Heart right ventricle (tissue), 16 donors: ENCODE data around the gene SNCA. TPM values are rescaled to one million over a fixed set of nuclear protein-coding genes. Genes with fewer than 3 reads are reported as not detected.
A peak's percentile ranks its signal among the peaks of the same experiment; 100 is the strongest.

Experiments used
- ATAC-seq, 8 donors: fragments of 200-7000 bp; cut with Tn5 transposase; one replicate each; pipeline ENCODE4 v1.9.1; 2020; ENCODE audit warnings: mild to moderate bottlenecking in 8 of 8, moderate library complexity in 8 of 8, moderate number of reproducible peaks in 1 of 8
- DNase-seq, 2 donors: peaks; one replicate each; pipeline ENCODE4 v3.0.0-alpha.2; 2020
- H3K27ac ChIP-seq, 10 donors: fragments of 200-600 bp; sonication (generic) in 2 of 10; one replicate each; pipeline versions ENCODE4 v1.5.0 to v1.8.0; 2020 to 2022; ENCODE audit warnings: mild to moderate bottlenecking in 3 of 10
- H3K27me3 ChIP-seq, 7 donors: fragments of 200-600 bp; one replicate each; pipeline ENCODE4 v1.8.0; 2021 to 2022; ENCODE audit warnings: mild to moderate bottlenecking in 2 of 7
- H3K36me3 ChIP-seq, 9 donors: fragments of 200-600 bp; sonication (generic) in 1 of 9; one replicate each; pipeline versions ENCODE4 v1.5.0 to v1.8.0; 2020 to 2022; ENCODE audit warnings: mild to moderate bottlenecking in 2 of 9
- H3K4me1 ChIP-seq, 9 donors: fragments of 200-600 bp; sonication (generic) in 1 of 9; one replicate each; pipeline versions ENCODE4 v1.5.0 to v1.8.0; 2020 to 2022; ENCODE audit warnings: mild to moderate bottlenecking in 4 of 9
- H3K4me3 ChIP-seq, 10 donors: fragments of 200-600 bp; sonication (generic) in 2 of 10; one replicate each; pipeline versions ENCODE4 v1.5.0 to v1.8.0; 2020 to 2022; ENCODE audit warnings: mild to moderate bottlenecking in 7 of 10, moderate library complexity in 2 of 10
- H3K9me3 ChIP-seq, 11 donors: fragments of 200-600 bp in 10 of 11; sonication (generic) in 2 of 11; one replicate each; pipeline versions ENCODE4 v1.5.0 to v1.8.0; 2013 to 2022; ENCODE audit warnings: mild to moderate bottlenecking in 2 of 11, control low read depth in 1 of 11, moderate library complexity in 1 of 11
- CTCF ChIP-seq, 9 donors: fragments of 200-600 bp; sonication (generic) in 2 of 9; IDR thresholded peaks; one replicate each; pipeline versions ENCODE4 v1.5.0 to v1.8.0; 2021 to 2022; ENCODE audit warnings: antibody characterized with exemption in 9 of 9, mild to moderate bottlenecking in 5 of 9, moderate library complexity in 1 of 9
- WGBS, 2 donors: extraction: QIAGEN DNeasy Blood & Tissue Kit; methylation state at CpG; one replicate each; pipeline ENCODE4 v1.1.7; 2013; ENCODE audit warnings: inconsistent platforms in 1 of 2; 5-methylcytosine and 5-hydroxymethylcytosine counted together
- intact Hi-C, 10 donors: fragments of 100-400 bp; cut with DNase I; formaldehyde crosslinking; loops; one replicate each; pipeline versions ENCODE4 v1.11.1 to v1.14.2; 2022
- polyA plus RNA-seq, 2 donors: library from polyadenylated mRNA; stranded (reverse); fragments of 200-250 nt; gene quantifications; one replicate each; pipeline ENCODE4 v1.2.3, GENCODE V29; 2013
- total RNA-seq, 10 donors: library from RNA; stranded (reverse); fragmentation: NEBNext Ultra II Directional in 3 of 10; extraction: Animal tissue kit (Norgen Biotek cat#: 25700) in 3 of 10; gene quantifications; one replicate each; pipeline versions ENCODE4 v1.2.1 to v1.2.4, GENCODE V29; 2021 to 2023
- donor health status: Arrhythmogenic right ventricular cardiomyopathy.
- donor health status: ischemic (EF 13 %, LVEDD 7.1; RV severe dilation, severe dysfunction).
- donor health status: healthy with polysubstance abuse.
- donor health status: DM: no; HTN: yes; CAD: no.
- donor health status: DM: no; HTN: no; CAD: no.
- donor health status: ischemic (EF 25% LVEDD 6.9; RV normal size, moderate dysfunction).
- donor health status: ischemic (EF 25% LVEDD 5.7; RV mildly dilated, moderate dysfunction).
- donor health status: healthy.
- donor health status: DM: yes; HTN: yes; CAD: no.
- donor health status: Ischemic cardiomyopathy.
- donor health status: ischemic (EF 35%, LVEDD 5.7; RV mildly dilated, moderate dysfunction).
- donor health status: nonischemic (EF 11% LVEDD 7.7; RV severe dilation, severe dysfunction).
- donor health status: DM: yes; HTN: yes; CAD: no.
- donor health status: PGD.
- donor health status: ischemic (EF 29% LVEDD 5.4; RV normal size, mild dysfunction).
- donor health status: nonischemic (EF 23%, LVEDD 6.1; RV moderate dilation, normal function).

The SNCA gene
- total and polyA plus RNA-seq, 12 donors = 1.8 to 29.8 (median 3.2) TPM

GRCh38 chr4:89767924-89768323, 69.0 kb downstream of the SNCA start:
- Histone ChIP-seq H3K4me3 (no peak overlapping the region), H3K4me1 (peaks cover 0 to 25% (median 0%) of the 10 kb centered on the region in 9 donors), H3K9me3 (peaks cover 0 to 8% (median 0%) of the 10 kb centered on the region in 11 donors), H3K27me3 (no peaks in the 10 kb centered on the region), H3K27ac (no peak overlapping the region), H3K36me3 (no peaks in the 10 kb centered on the region)
- no peak for DNase-seq
- ATAC-seq = no peak
- intact Hi-C loops = no loop called here
- no peak for TF ChIP-seq CTCF (IDR thresholded peaks at IDR 0.05)

- WGBS, 2 donors = 21 to 22% methylated on average over 2 of the region's 2 CpGs
- H3K4me1 ChIP-seq = peaks cover 0 to 25% (median 0%) of the 10 kb centered on the region in 9 donors
- peak in 1 of 2 donors; percentile 64 for DNase-seq
- peaks cover 0 to 8% (median 0%) of the 10 kb centered on the region in 11 donors for H3K9me3 ChIP-seq
- peak; percentile 70 to 95 (median 88) for ATAC-seq
- no peaks in the 10 kb centered on the region for H3K36me3 ChIP-seq
- no peak for TF ChIP-seq CTCF (IDR thresholded peaks at IDR 0.05)
- intact Hi-C loops = no loop called here
- peak overlapping the region in 8 of 10 donors; percentile 6 to 76 (median 64) for H3K27ac ChIP-seq
- no peak overlapping the region for H3K4me3 ChIP-seq
- H3K27me3 ChIP-seq = no peaks in the 10 kb centered on the region
These were observed 71.0 kb downstream of the SNCA start for GRCh38 chr4:89765966-89766365.

GRCh38 chr4:89765528-89765927, 71.4 kb downstream of the SNCA start:
- Histone ChIP-seq H3K9me3 (peaks cover 0 to 8% (median 0%) of the 10 kb centered on the region in 11 donors), H3K36me3 (no peaks in the 10 kb centered on the region), H3K4me1 (peaks cover 0 to 25% (median 0%) of the 10 kb centered on the region in 9 donors), H3K27ac (peak overlapping the region in 8 of 10 donors; percentile 6 to 76 (median 64)), H3K27me3 (no peaks in the 10 kb centered on the region), H3K4me3 (no peak overlapping the region)
- DNase-seq (no peak), ATAC-seq (no peak)
- intact Hi-C loops = no loop called here
- WGBS, 2 donors = 24 to 28% methylated on average over 2 of the region's 2 CpGs
- no peak for TF ChIP-seq CTCF (IDR thresholded peaks at IDR 0.05)

DNA sequence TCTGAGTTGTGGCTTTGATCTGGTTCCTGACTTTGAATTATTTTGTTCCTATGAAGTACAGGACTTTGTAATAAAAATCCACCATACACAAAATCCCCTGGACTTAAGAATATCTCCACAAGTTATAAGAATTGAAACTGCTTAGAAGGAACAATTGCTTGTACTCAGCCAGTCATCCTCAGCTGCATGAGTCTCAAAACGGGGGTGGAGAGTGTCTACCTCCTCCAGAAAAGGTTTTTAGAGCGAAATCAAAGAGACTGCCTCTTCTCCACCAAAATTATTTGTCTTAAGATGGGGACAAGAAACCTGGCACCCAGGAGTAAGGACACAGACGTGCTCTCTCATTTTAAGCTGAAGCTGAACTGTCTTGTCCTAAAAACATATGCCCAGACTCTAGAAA, 74.7 kb downstream of the SNCA start:
- TF ChIP-seq CTCF (IDR thresholded peaks at IDR 0.05) = no peak
- DNase-seq = no peak

More for the DNA sequence above, 74.7 kb downstream of the SNCA start:
- Histone ChIP-seq H3K4me1 (peaks cover 0 to 25% (median 0%) of the 10 kb centered on the region in 9 donors), H3K27me3 (no peaks in the 10 kb centered on the region), H3K9me3 (no peaks in the 10 kb centered on the region), H3K27ac (no peak overlapping the region), H3K4me3 (no peak overlapping the region), H3K36me3 (no peaks in the 10 kb centered on the region)
- WGBS, 2 donors = 86 to 90% methylated on average over 3 of the region's 3 CpGs
- no peak for ATAC-seq
- intact Hi-C loops = no loop called here
